ENCODE data around the gene LIN37.

LIN37 gene

GRCh38 chr19:35745328-35746086 is 2.9 kb upstream of the LIN37 start, which contains the start of the genes PSENEN and U2AF1L4:
Gene PSENEN, plus strand, starts transcription at chr19:35745651. Its CDS starts 280 bp downstream, at chr19:35745931.
Gene U2AF1L4, minus strand, starts transcription at chr19:35745418. Its CDS starts 27 bp downstream, at chr19:35745391.
- Mint-ChIP-seq H3K36me3 (peaks cover 25% of the 10 kb centered on the region), H3K4me3 (peak within 1 kb of the TSS; percentile 100), H3K4me1 (peaks cover 73% of the 10 kb centered on the region), H3K9me3 (no peaks in the 10 kb centered on the region), H3K27me3 (no peaks in the 10 kb centered on the region), H3K27ac (peak within 1 kb of the TSS; percentile 99)
- peak; percentile 97 for DNase-seq
- CTCF ChIA-PET = interaction anchor here (1.2 to 1.7 kb wide), 3 partner anchors 27 to 51 kb away, joined by 3 to 7 read pairs (median 4); no protein-coding TSS in a partner anchor

GRCh38 chr19:35746087-35746462 is 2.3 kb upstream of the LIN37 start:
- H3K4me1 Mint-ChIP-seq = peaks cover 68% of the 10 kb centered on the region

GRCh38 chr19:35746531-35746930 is 1.8 kb upstream of the LIN37 start:
- CTCF ChIA-PET = interaction anchor here (1.2 kb wide), 1 partner anchor 52 kb away, joined by 4 read pairs; no protein-coding TSS in a partner anchor
- no peaks in the 10 kb centered on the region for H3K9me3 Mint-ChIP-seq
- peak overlapping the region; percentile 100 for H3K4me3 Mint-ChIP-seq
- H3K27ac Mint-ChIP-seq = peak overlapping the region; percentile 99
- peaks cover 68% of the 10 kb centered on the region for H3K4me1 Mint-ChIP-seq
- H3K36me3 Mint-ChIP-seq = peaks cover 25% of the 10 kb centered on the region
- DNase-seq = no peak
- H3K27me3 Mint-ChIP-seq = no peaks in the 10 kb centered on the region

More at GRCh38 chr19:35746087-35746462, 2.3 kb upstream of the LIN37 start:
- H3K27me3 Mint-ChIP-seq = no peaks in the 10 kb centered on the region
- H3K9me3 Mint-ChIP-seq = no peaks in the 10 kb centered on the region
- peak overlapping the region; percentile 100 for H3K4me3 Mint-ChIP-seq
- H3K27ac Mint-ChIP-seq = peak overlapping the region; percentile 99
- DNase-seq = no peak
- peaks cover 25% of the 10 kb centered on the region for H3K36me3 Mint-ChIP-seq
- CTCF ChIA-PET = interaction anchor here (1.2 kb wide), 1 partner anchor 51 kb away, joined by 4 read pairs; no protein-coding TSS in a partner anchor

- H3K27me3 Mint-ChIP-seq = no peaks in the 10 kb centered on the region
- peaks cover 21% of the 10 kb centered on the region for H3K36me3 Mint-ChIP-seq
- H3K4me3 Mint-ChIP-seq = peak overlapping the region; percentile 54
- no peak for DNase-seq
- no peaks in the 10 kb centered on the region for H3K9me3 Mint-ChIP-seq
- CTCF ChIA-PET = interaction anchor here (1.0 kb wide), 1 partner anchor 15 kb away, joined by 3 read pairs; no protein-coding TSS in a partner anchor
- no peak overlapping the region for H3K27ac Mint-ChIP-seq
- peaks cover 46% of the 10 kb centered on the region for H3K4me1 Mint-ChIP-seq
These were observed 1.8 kb downstream of the LIN37 start for GRCh38 chr19:35750167-35750566.

- Mint-ChIP-seq H3K9me3 (no peaks in the 10 kb centered on the region), H3K27ac (no peak overlapping the region), H3K4me3 (no peak overlapping the region), H3K36me3 (peaks cover 16% of the 10 kb centered on the region), H3K27me3 (peaks cover 6% of the 10 kb centered on the region), H3K4me1 (peaks cover 42% of the 10 kb centered on the region)
- CTCF ChIA-PET = interaction anchor here (1.0 to 1.3 kb wide), 2 partner anchors 14 to 180 kb away, joined by 3 read pairs; no protein-coding TSS in a partner anchor
- no peak for DNase-seq
These were observed 3.7 kb downstream of the LIN37 start for GRCh38 chr19:35751839-35752745.

GRCh38 chr19:35752746-35753350 is 4.5 kb downstream of the LIN37 start:
- H3K9me3 Mint-ChIP-seq = no peaks in the 10 kb centered on the region
- no peak overlapping the region for H3K4me3 Mint-ChIP-seq
- H3K36me3 Mint-ChIP-seq = peaks cover 15% of the 10 kb centered on the region
- H3K4me1 Mint-ChIP-seq = peaks cover 41% of the 10 kb centered on the region
- DNase-seq = no peak
- peaks cover 11% of the 10 kb centered on the region for H3K27me3 Mint-ChIP-seq
- H3K27ac Mint-ChIP-seq = no peak overlapping the region
- CTCF ChIA-PET = interaction anchor here (1.3 kb wide), 1 partner anchor 13 kb away, joined by 3 read pairs; no protein-coding TSS in a partner anchor

GRCh38 chr19:35753634-35754369 is 5.4 kb downstream of the LIN37 start:
- Mint-ChIP-seq H3K4me1 (peaks cover 39% of the 10 kb centered on the region), H3K27ac (no peak overlapping the region), H3K36me3 (peaks cover 17% of the 10 kb centered on the region), H3K27me3 (peaks cover 13% of the 10 kb centered on the region), H3K4me3 (no peak overlapping the region), H3K9me3 (no peaks in the 10 kb centered on the region)
- CTCF ChIA-PET = no interaction called here
- DNase-seq = no peak

GRCh38 chr19:35754370-35755130 is 6.2 kb downstream of the LIN37 start:
- DNase-seq = no peak
- no peaks in the 10 kb centered on the region for H3K9me3 Mint-ChIP-seq
- H3K36me3 Mint-ChIP-seq = peaks cover 18% of the 10 kb centered on the region
- peaks cover 42% of the 10 kb centered on the region for H3K4me1 Mint-ChIP-seq
- CTCF ChIA-PET = no interaction called here
- peak overlapping the region; percentile 32 for H3K4me3 Mint-ChIP-seq
- H3K27ac Mint-ChIP-seq = no peak overlapping the region
- H3K27me3 Mint-ChIP-seq = peaks cover 13% of the 10 kb centered on the region

- CTCF ChIA-PET = no interaction called here
These were observed 6.8 kb downstream of the LIN37 start for GRCh38 chr19:35755131-35755549.

GRCh38 chr19:35755550-35756376 is 7.4 kb downstream of the LIN37 start:
- Mint-ChIP-seq H3K4me1 (peaks cover 44% of the 10 kb centered on the region), H3K27ac (peak overlapping the region; percentile 77)
- CTCF ChIA-PET = no interaction called here

More at GRCh38 chr19:35755131-35755549, 6.8 kb downstream of the LIN37 start:
- Mint-ChIP-seq H3K4me1 (peaks cover 42% of the 10 kb centered on the region), H3K27ac (no peak overlapping the region), H3K27me3 (peaks cover 13% of the 10 kb centered on the region), H3K9me3 (no peaks in the 10 kb centered on the region), H3K36me3 (peaks cover 22% of the 10 kb centered on the region), H3K4me3 (peak overlapping the region; percentile 32)
- no peak for DNase-seq

GRCh38 chr19:35756377-35757230 is 8.2 kb downstream of the LIN37 start, which contains the start of gene HSPB6:
Gene HSPB6, minus strand, starts transcription at chr19:35757029. Its CDS starts 21 bp downstream, at chr19:35757008.
- H3K4me3 Mint-ChIP-seq = peak within 1 kb of the TSS; percentile 93
- H3K36me3 Mint-ChIP-seq = peaks cover 27% of the 10 kb centered on the region
- peaks cover 13% of the 10 kb centered on the region for H3K27me3 Mint-ChIP-seq
- H3K4me1 Mint-ChIP-seq = peaks cover 44% of the 10 kb centered on the region
- CTCF ChIA-PET = no interaction called here
- H3K9me3 Mint-ChIP-seq = no peaks in the 10 kb centered on the region
- H3K27ac Mint-ChIP-seq = peak within 1 kb of the TSS; percentile 95
- DNase-seq = no peak

More at GRCh38 chr19:35755550-35756376, 7.4 kb downstream of the LIN37 start:
- peaks cover 25% of the 10 kb centered on the region for H3K36me3 Mint-ChIP-seq
- DNase-seq = peak; percentile 62
- no peaks in the 10 kb centered on the region for H3K9me3 Mint-ChIP-seq
- peak overlapping the region; percentile 44 for H3K4me3 Mint-ChIP-seq
- peaks cover 13% of the 10 kb centered on the region for H3K27me3 Mint-ChIP-seq
